ENCODE data around the gene AMMECR1L.
"Not testable (repeated sequence)": the region's sequence is repeated elsewhere in the genome, so short reads cannot be mapped to it uniquely, and the experiment has no call there.

AMMECR1L gene

GRCh38 chr2:127820080-127820668 lies 65.6 kb downstream of the AMMECR1L start:
- DNase-seq: no peak
- peaks cover 3% of the 10 kb centered on the region for H3K36me3 Mint-ChIP-seq (ENCODE audit: low read depth)
- no peak overlapping the region for H3K4me3 Mint-ChIP-seq
- peaks cover 24% of the 10 kb centered on the region for H3K27me3 Mint-ChIP-seq (ENCODE audit: low read depth, poor library complexity)
- no peaks in the 10 kb centered on the region for H3K4me1 Mint-ChIP-seq
- TF ChIP-seq CTCF (IDR thresholded peaks at IDR 0.05): no peak
- H3K9me3 Mint-ChIP-seq: peaks cover 57% of the 10 kb centered on the region
- H3K27ac Mint-ChIP-seq: no peak overlapping the region

GRCh38 chr2:127818794-127819425 lies 66.8 kb downstream of the AMMECR1L start:
- Mint-ChIP-seq H3K4me1 (no peaks in the 10 kb centered on the region), H3K27me3 (ENCODE audit: low read depth, poor library complexity) (peaks cover 24% of the 10 kb centered on the region), H3K9me3 (peaks cover 53% of the 10 kb centered on the region), H3K27ac (no peak overlapping the region), H3K4me3 (no peak overlapping the region), H3K36me3 (ENCODE audit: low read depth) (peaks cover 3% of the 10 kb centered on the region)
- TF ChIP-seq CTCF (IDR thresholded peaks at IDR 0.05): no peak
- DNase-seq: no peak

GRCh38 chr2:127818241-127818640 lies 67.5 kb downstream of the AMMECR1L start:
- DNase-seq: no peak
- H3K27me3 Mint-ChIP-seq (ENCODE audit: low read depth, poor library complexity): peaks cover 24% of the 10 kb centered on the region
- H3K27ac Mint-ChIP-seq: no peak overlapping the region
- H3K4me3 Mint-ChIP-seq: no peak overlapping the region
- peaks cover 53% of the 10 kb centered on the region for H3K9me3 Mint-ChIP-seq
- H3K36me3 Mint-ChIP-seq (ENCODE audit: low read depth): peaks cover 3% of the 10 kb centered on the region
- TF ChIP-seq CTCF (IDR thresholded peaks at IDR 0.05): no peak
- H3K4me1 Mint-ChIP-seq: no peaks in the 10 kb centered on the region

GRCh38 chr2:127814677-127815076 lies 71.1 kb downstream of the AMMECR1L start:
- no peak for DNase-seq
- H3K27ac Mint-ChIP-seq: no peak overlapping the region
- H3K36me3 Mint-ChIP-seq (ENCODE audit: low read depth): peaks cover 7% of the 10 kb centered on the region
- peaks cover 47% of the 10 kb centered on the region for H3K9me3 Mint-ChIP-seq
- H3K27me3 Mint-ChIP-seq (ENCODE audit: low read depth, poor library complexity): peaks cover 14% of the 10 kb centered on the region
- H3K4me3 Mint-ChIP-seq: no peak overlapping the region
- peaks cover 17% of the 10 kb centered on the region for H3K4me1 Mint-ChIP-seq
- TF ChIP-seq CTCF (IDR thresholded peaks at IDR 0.05): no peak

- Mint-ChIP-seq H3K9me3 (peaks cover 37% of the 10 kb centered on the region), H3K4me1 (peaks cover 31% of the 10 kb centered on the region), H3K36me3 (ENCODE audit: low read depth) (peaks cover 22% of the 10 kb centered on the region), H3K4me3 (peak overlapping the region; percentile 95)
- DNase-seq; H3K27me3 Mint-ChIP-seq (ENCODE audit: low read depth, poor library complexity); H3K27ac Mint-ChIP-seq: not testable (repeated sequence)
These were observed 73.3 kb downstream of the AMMECR1L start for GRCh38 chr2:127812441-127812840.
